AG04449 (cell line): ENCODE measurements around the gene RBP3.

Experiments used
- CTCF ChIA-PET: fragments of 350-600 bp; formaldehyde crosslinking; extraction: SDS; loops from one replicate; lab custom pipeline; 2021; ENCODE audit warnings: antibody characterized with exemption; lab: Yijun Ruan, JAX
- POLR2A ChIA-PET: fragments of 400-600, 350-600 bp; formaldehyde crosslinking; extraction: SDS; loops from one replicate; lab custom pipeline; 2020; ENCODE audit warnings: antibody characterized with exemption, inconsistent platforms; lab: Yijun Ruan, JAX
- DNase-seq: peaks from one replicate; pipeline ENCODE4 v3.0.0-alpha.2; 2010; ENCODE audit warnings: low read depth, low spot score
- H3K4me3 ChIP-seq: 2 replicates; pipeline ENCODE4 v1.5.1; 2011; ENCODE audit warnings: low read depth, mild to moderate bottlenecking, control low read depth, low read length
- CTCF ChIP-seq: IDR thresholded peaks from one replicate; pipeline ENCODE4 v1.5.1; 2011; ENCODE audit warnings: mild to moderate bottlenecking, moderate library complexity, low read length, control low read depth, inconsistent platforms; ENCODE audit not compliant: insufficient read depth; ENCODE audit errors: missing control alignments

Gene RBP3

GRCh38 chr10:47349941-47350371 lies 1.8 kb downstream of the RBP3 start:
- ChIA-PET CTCF (interaction anchor here (1.3 kb wide), 1 partner anchor 9 kb away, joined by 4 read pairs; no protein-coding TSS in a partner anchor), POLR2A (no interaction called here)
- DNase-seq = no peak
- H3K4me3 ChIP-seq = no peak overlapping the region
- no peak for TF ChIP-seq CTCF

GRCh38 chr10:47350671-47351640 lies 2.8 kb downstream of the RBP3 start:
- H3K4me3 ChIP-seq = no peak overlapping the region
- POLR2A ChIA-PET = no interaction called here
- TF ChIP-seq CTCF = no peak
- no peak for DNase-seq
- CTCF ChIA-PET = interaction anchor here (1.3 to 2.1 kb wide), 2 partner anchors 10 kb away, joined by 4 to 10 read pairs; no protein-coding TSS in a partner anchor

GRCh38 chr10:47351899-47352815 lies 4.0 kb downstream of the RBP3 start:
- no peak for TF ChIP-seq CTCF
- H3K4me3 ChIP-seq = no peak overlapping the region
- ChIA-PET CTCF (interaction anchor here (0.8 to 4.8 kb wide), 5 partner anchors 10 to 304 kb away, joined by 3 to 19 read pairs (median 10); no protein-coding TSS in a partner anchor), POLR2A (no interaction called here)
- no peak for DNase-seq

- ChIA-PET POLR2A (no interaction called here), CTCF (interaction anchor here (1.0 to 4.8 kb wide), 7 partner anchors 9 to 329 kb away, joined by 3 to 19 read pairs (median 4); no protein-coding TSS in a partner anchor)
- no peak for DNase-seq
- TF ChIP-seq CTCF = no peak
- no peak overlapping the region for H3K4me3 ChIP-seq
Measured at GRCh38 chr10:47353351-47353750, 5.2 kb downstream of the RBP3 start.

- DNase-seq = no peak
- POLR2A ChIA-PET = no interaction called here
- CTCF ChIA-PET = interaction anchor here (1.0 to 4.8 kb wide), 6 partner anchors 8 to 330 kb away, joined by 3 to 19 read pairs (median 4); no protein-coding TSS in a partner anchor
- H3K4me3 ChIP-seq = no peak overlapping the region
- TF ChIP-seq CTCF = peak; percentile 28
Measured at GRCh38 chr10:47354165-47354564, 6.0 kb downstream of the RBP3 start.
